Hindlimb muscle (tissue), 1 donor: Measurements from ENCODE around the gene MYO7A. TPM values are rescaled to one million over a fixed set of nuclear protein-coding genes. Genes with fewer than 3 reads are reported as not detected.

Experiments used
- DNase-seq: peaks from one replicate; pipeline ENCODE4 v3.0.0-alpha.2; 2013
- polyA plus RNA-seq: library from polyadenylated mRNA; unstranded; fragments of 120-200 nt; gene quantifications from one replicate; pipeline ENCODE4 v1.2.1, GENCODE V29; 2013; ENCODE audit not compliant: insufficient read length

Gene MYO7A
- polyA plus RNA-seq, 1 donor: 4.8 TPM

DNA sequence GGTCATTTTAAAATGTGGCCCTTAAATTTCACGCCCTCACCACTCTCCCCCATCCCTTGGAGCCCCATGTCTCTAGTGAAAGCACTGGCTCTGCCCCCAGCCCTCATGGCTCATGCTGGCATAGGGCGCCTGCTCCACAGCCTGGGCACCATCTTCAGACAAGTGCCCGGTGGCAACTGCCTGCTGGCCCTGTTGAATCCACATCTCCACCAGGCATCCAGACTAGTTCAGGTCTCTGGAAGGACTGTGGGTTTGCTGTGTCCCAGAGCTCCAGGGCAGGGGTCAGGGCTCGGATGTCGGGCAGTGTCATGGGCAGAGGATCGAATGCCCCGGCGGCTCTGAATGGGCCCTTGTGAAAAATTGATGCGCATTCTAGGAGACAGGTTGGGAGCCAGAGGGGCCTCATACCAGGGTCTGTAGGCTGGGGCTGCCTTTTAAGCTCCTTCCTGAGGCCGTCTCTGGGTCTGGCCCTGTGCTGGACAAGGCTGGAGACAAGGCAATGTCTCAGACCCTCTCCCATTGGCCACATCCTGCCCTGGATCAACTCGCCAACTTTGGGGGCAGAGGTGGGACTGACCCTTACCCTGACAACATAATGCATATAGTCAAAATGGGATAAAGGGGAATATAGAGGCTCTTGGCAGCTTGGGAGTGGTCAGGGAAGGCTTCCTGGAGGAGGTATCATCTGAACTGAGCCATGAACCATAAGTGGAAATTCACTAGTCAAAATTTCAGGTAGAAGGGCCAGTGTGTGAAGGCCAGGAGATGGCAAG lies 1.2 kb downstream of the MYO7A start:
- no peak for DNase-seq

- no peak for DNase-seq
Observed at GRCh38 chr11:77129842-77130756, 2.1 kb downstream of the MYO7A start.

- DNase-seq: no peak
Observed at GRCh38 chr11:77130763-77131513, 2.9 kb downstream of the MYO7A start.

DNA sequence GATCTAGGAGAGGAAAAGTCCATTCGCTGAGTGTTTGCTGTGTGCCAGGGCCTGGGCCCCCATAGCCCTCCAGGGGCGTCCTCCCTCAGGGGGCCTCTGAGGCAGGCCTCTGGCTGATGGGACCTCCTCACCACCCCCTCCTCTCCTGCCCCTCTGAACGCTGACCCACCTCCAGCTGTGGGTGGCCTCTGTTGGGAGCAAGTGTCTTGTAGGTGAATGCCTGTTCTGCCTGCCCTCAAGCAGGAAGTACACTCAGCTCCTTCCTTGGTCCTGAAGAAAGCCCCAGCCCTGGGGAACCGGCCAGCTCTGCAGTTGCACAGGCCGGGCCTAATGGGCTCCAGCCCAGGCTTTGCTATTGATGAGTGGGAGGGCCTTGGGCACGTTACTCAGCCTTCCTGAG lies 3.5 kb downstream of the MYO7A start:
- DNase-seq: no peak

GRCh38 chr11:77135069-77135468 lies 7.0 kb downstream of the MYO7A start:
- no peak for DNase-seq

- DNase-seq: no peak
Observed at GRCh38 chr11:77136074-77136473, 8.0 kb downstream of the MYO7A start.

GRCh38 chr11:77136784-77137420 lies 8.9 kb downstream of the MYO7A start:
- DNase-seq: no peak

- no peak for DNase-seq
Observed at GRCh38 chr11:77137421-77137820, 9.4 kb downstream of the MYO7A start.

GRCh38 chr11:77138106-77138649 lies 10.1 kb downstream of the MYO7A start:
- DNase-seq: no peak

- DNase-seq: no peak
Observed at GRCh38 chr11:77139201-77139600, 11.2 kb downstream of the MYO7A start.

DNA sequence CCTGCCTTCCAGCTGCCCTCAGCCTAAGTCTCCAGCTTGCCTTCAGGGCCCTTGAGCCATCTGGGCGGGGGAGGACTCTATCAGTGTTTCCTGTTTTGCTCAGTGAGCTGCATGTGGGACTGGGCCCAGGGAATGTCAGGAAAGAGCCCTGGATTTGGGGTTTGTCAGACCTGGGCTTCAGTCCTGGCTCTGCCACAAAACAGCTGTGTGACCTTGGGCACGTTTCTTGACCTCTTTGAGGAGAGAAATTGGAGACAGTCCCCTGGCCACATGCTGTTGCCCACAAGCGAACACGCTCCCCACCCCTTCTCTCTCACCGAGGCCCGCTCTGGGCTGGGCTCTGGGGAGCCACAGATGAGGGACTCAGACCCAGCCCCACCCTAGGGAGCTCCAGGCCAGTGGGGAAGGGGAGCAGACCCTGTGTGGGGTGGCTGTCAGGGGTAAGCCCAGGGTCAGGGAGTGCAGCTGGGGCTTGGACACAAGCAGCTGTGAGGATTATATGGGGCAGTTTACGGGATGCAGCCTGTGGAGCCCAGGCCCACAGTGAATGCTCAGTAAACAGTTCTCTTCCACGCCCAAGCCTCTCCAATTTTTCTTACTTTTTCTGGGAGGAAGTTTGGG lies 12.3 kb downstream of the MYO7A start:
- no peak for DNase-seq

DNA sequence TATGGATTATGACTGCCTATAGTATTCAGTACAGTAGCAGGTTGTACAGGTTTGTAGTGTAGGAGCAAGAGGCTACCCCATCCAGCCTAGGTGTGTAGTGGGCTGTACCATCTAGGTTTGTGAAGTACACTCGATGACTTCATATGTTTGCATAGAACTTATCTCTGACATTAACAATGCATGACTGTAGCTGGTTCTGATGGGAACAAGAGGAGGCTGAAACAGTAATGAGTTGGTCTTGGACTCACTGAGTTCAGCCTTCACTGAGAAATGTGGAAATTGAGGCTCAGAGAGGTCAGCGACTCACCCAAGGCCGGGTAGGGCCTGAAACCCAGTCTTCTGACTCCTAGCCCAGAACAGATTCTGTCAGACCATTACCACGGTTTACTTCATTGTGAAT lies 13.0 kb downstream of the MYO7A start:
- DNase-seq: no peak

DNA sequence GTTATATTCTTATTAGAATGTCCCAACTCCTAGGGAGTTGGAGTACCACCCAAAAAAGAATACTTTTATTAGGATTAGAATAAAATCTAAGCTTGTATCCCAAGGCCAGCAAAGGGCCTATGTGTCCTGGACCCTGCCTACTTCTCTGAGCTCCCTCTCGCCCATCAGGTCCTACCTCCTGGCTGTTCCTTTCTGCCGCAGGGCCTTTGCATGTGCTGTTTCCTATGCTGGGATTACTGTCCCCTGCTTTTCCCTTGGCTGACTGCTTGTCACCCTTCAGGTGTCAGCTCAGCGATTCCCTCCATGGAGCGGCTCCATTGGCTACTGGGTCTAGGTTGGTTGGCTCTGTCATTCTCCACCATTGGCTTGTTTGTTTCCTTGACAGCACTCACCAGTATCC lies 13.4 kb downstream of the MYO7A start:
- DNase-seq: no peak

DNA sequence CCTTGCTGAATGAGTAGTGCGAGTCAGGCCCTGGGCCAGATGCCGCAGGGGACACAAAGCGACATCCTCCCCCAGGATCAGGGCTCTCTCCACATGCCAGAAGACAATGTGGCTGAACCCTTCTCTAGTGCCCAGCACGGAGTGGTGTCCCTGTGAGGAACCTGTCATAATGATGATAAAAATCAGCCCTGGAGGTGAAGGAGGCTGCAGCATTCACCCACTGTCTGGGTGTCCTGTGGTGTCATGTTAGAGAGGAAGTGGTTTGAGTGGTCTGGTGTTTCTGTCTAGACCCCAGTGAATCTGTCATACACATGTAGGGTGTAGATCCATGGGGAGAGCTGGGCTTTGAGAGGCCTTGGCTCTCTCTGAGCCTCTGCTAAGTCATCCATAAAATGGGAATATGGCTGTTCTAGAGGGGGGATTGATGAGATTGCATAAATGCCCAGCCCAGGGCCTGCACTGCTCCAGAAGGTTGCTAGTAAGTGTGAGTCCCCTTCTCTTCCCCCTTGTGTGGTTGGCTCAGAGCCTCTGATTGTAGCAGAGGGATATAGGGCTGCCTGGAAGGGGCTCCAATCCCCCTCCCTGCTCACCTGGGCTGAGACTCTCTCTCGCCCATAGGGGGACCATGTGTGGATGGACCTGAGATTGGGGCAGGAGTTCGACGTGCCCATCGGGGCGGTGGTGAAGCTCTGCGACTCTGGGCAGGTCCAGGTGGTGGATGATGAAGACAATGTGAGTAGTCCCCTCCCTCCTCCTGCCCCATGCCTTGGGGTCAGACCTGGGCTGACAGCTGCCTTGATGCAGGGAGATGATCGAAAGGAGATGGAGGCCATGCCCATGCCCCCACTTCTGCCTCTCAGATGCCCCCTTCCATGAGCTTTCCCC lies 14.3 kb downstream of the MYO7A start:
- no peak for DNase-seq

GRCh38 chr11:77143405-77144020 lies 15.5 kb downstream of the MYO7A start:
- no peak for DNase-seq

- DNase-seq: no peak
Observed at GRCh38 chr11:77144196-77144856, 16.3 kb downstream of the MYO7A start.

DNA sequence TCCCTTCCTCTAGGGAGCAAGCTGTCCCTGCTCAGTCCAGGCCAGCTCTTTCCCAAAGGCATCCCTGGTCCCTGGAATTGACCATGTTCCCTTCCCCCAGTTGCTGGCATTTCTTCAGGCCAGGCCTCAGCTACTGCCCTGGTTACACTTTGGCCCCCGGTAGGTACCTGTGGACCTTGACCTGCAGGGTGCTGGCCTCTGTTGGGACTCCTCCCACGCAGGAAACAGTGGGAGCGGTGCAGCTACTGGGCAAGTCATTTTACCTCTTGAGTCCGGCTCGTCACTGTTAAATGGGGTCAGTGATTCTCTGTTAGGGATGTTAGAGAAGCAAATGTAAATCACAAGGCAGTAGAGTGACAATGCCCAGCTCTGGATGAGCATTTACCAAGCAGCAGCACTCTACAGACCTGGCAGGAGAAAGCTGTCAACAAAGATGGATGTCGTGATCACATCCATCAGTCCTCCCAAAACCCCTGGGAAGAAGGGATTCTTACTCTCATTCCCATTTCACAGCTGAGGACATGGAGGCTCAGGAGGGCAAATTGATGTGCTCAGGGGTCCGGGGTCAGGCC lies 16.9 kb downstream of the MYO7A start:
- no peak for DNase-seq

DNA sequence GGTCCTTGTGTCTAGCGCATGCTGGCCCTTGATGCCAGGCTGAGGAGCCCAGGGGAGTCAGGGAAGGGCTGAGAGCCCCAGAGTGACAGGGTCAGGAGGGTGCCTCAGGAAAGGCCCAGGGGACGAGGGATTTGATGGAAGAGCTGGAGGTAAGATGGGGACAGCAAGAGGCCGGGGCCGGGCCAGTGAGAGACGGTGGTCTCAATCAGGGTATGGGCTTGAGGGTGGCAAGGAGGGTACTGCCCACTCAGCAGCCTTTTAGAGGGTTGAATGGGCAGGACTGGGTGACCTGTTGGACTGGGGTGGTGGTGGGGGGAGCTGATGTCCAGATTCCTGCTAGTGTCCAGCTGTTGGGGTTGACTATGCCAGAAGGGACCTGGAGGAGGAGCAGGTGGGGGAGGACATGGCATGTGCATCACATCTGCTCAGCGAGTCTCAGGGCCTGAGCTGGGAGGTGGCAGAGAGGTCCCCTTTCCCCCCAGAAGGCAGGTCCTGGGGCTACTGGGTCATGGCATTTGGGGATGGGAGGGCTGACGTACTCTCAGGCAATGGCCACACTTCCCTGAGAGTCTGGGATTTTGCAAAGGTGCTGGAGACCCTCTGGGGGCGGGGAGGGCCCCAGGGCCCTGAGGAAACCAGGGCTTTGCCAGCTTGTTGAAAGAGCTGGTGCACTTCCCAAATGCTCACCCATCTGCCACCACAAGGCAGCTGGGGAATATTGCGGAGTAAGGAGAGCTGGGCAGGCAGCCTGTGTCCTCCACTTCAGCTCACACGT lies 18.4 kb downstream of the MYO7A start:
- no peak for DNase-seq

DNA sequence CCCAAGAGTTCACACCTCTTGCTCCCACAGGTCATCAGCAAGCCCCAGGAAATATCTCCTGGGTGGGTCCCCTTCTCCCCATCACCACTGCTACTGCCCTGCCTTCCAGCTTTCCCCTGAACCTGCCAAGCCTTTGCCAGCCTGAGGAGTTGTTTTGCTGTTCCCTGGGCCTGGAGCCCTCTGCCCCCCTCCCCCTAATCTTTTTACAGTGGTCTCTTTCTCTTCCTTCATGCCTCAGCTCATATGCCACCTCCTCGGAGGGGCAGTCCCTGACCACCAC lies 18.9 kb downstream of the MYO7A start:
- no peak for DNase-seq
